Measurements from ENCODE around the gene MOV10L1.
"Not testable (repeated sequence)": the region's sequence is repeated elsewhere in the genome, so short reads cannot be mapped to it uniquely, and the experiment has no call there.

Gene MOV10L1

DNA sequence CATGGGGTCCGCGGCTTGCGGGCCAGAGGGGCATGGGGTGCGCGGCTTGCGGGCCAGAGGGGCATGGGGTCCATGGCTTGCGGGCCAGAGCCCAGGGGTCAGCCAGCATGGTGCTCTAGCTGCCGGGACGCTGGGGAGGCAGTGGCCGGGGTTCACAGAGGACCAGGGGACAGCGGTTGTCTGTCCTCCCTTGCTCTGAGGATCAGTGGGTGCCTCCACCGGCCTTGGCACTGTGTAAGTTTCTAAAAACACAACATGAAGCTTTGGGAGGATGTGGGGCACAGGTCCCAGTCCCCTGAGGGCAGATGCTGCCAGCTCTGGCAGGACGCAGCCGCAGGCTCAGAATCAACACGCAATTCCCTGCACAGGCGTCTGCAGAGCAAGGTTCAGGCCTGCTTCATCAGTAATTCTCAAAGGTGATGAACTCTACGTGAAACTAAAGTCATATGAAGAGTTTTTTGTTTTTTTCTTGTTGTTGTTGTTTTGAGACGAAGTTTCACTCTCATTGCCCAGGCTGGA, 7.5 kb upstream of the MOV10L1 start:
- H3K4me1 ChIP-seq (ENCODE audit: control insufficient read depth, insufficient read depth, low read length): no peaks in the 10 kb centered on the region
- no peak overlapping the region for H3K4me3 ChIP-seq (ENCODE audit: low read length in 2 of 2)
- H3K27ac ChIP-seq (ENCODE audit: low read length): no peak overlapping the region
- H3K9me3 ChIP-seq (ENCODE audit: control insufficient read depth in 2 of 2, low read length in 2 of 2): no peaks in the 10 kb centered on the region
- H3K27me3 ChIP-seq (ENCODE audit: control insufficient read depth in 1 of 2, insufficient read depth in 2 of 2, low read length in 2 of 2): peaks cover 11 to 22% of the 10 kb centered on the region in 2 donors
- no peak overlapping the region for H3K9ac ChIP-seq (ENCODE audit: low read length in 2 of 2)
- H3K36me3 ChIP-seq (ENCODE audit: control insufficient read depth in 2 of 2, insufficient read depth in 2 of 2, low read length in 2 of 2): no peaks in the 10 kb centered on the region

- H3K4me1 ChIP-seq (ENCODE audit: control insufficient read depth, insufficient read depth, low read length): no peaks in the 10 kb centered on the region
- no peaks in the 10 kb centered on the region for H3K36me3 ChIP-seq (ENCODE audit: control insufficient read depth in 2 of 2, insufficient read depth in 2 of 2, low read length in 2 of 2)
- H3K9ac ChIP-seq (ENCODE audit: low read length in 2 of 2): no peak overlapping the region
- H3K27ac ChIP-seq (ENCODE audit: low read length): no peak overlapping the region
- peaks cover 18 to 30% of the 10 kb centered on the region in 2 donors for H3K27me3 ChIP-seq (ENCODE audit: control insufficient read depth in 1 of 2, insufficient read depth in 2 of 2, low read length in 2 of 2)
- no peak overlapping the region for H3K4me3 ChIP-seq (ENCODE audit: low read length in 2 of 2)
- H3K9me3 ChIP-seq (ENCODE audit: control insufficient read depth in 2 of 2, low read length in 2 of 2): no peaks in the 10 kb centered on the region
Measured at GRCh38 chr22:50082961-50083461, 6.8 kb upstream of the MOV10L1 start.

GRCh38 chr22:50083462-50084079, 6.2 kb upstream of the MOV10L1 start:
- Histone ChIP-seq H3K9ac (ENCODE audit: low read length in 2 of 2) (no peak overlapping the region), H3K36me3 (ENCODE audit: control insufficient read depth in 2 of 2, insufficient read depth in 2 of 2, low read length in 2 of 2) (no peaks in the 10 kb centered on the region), H3K4me3 (ENCODE audit: low read length in 2 of 2) (no peak overlapping the region), H3K9me3 (ENCODE audit: control insufficient read depth in 2 of 2, low read length in 2 of 2) (no peaks in the 10 kb centered on the region), H3K27me3 (ENCODE audit: control insufficient read depth in 1 of 2, insufficient read depth in 2 of 2, low read length in 2 of 2) (peaks cover 18 to 31% of the 10 kb centered on the region in 2 donors), H3K4me1 (ENCODE audit: control insufficient read depth, insufficient read depth, low read length) (no peaks in the 10 kb centered on the region), H3K27ac (ENCODE audit: low read length) (no peak overlapping the region)

- Histone ChIP-seq H3K4me1 (ENCODE audit: control insufficient read depth, insufficient read depth, low read length) (no peaks in the 10 kb centered on the region), H3K9me3 (ENCODE audit: control insufficient read depth in 2 of 2, low read length in 2 of 2) (no peaks in the 10 kb centered on the region), H3K36me3 (ENCODE audit: control insufficient read depth in 2 of 2, insufficient read depth in 2 of 2, low read length in 2 of 2) (no peaks in the 10 kb centered on the region), H3K4me3 (ENCODE audit: low read length in 2 of 2) (no peak overlapping the region), H3K27me3 (ENCODE audit: control insufficient read depth in 1 of 2, insufficient read depth in 2 of 2, low read length in 2 of 2) (peaks cover 18 to 32% of the 10 kb centered on the region in 2 donors), H3K9ac (ENCODE audit: low read length in 2 of 2) (no peak overlapping the region), H3K27ac (ENCODE audit: low read length) (no peak overlapping the region)
Measured at GRCh38 chr22:50084080-50084477, 5.7 kb upstream of the MOV10L1 start.

DNA sequence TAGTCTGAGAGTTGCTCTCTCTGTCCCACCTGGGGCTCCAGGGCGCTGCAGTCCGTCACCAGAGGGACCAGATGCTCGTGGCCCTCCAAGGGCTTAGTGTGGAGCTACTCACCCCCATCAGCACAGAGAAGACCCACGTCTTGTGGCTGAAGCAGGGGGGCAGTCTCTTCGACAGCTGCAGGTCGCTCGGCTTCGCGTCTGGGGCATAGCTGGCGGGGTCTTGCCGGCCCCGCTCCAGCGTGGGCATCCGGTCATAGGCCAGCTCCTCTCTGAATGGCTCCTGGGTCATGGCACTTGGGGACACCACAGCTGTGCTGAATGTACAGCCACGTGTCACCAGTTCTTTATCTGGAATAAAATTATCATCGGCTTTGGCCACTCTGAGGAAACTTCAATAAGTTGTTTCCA, 5.2 kb upstream of the MOV10L1 start:
- H3K36me3 ChIP-seq (ENCODE audit: control insufficient read depth in 2 of 2, insufficient read depth in 2 of 2, low read length in 2 of 2): no peaks in the 10 kb centered on the region
- H3K9me3 ChIP-seq (ENCODE audit: control insufficient read depth in 2 of 2, low read length in 2 of 2): peaks cover 0 to 3% of the 10 kb centered on the region in 2 donors
- no peak overlapping the region for H3K9ac ChIP-seq (ENCODE audit: low read length in 2 of 2)
- no peak overlapping the region for H3K27ac ChIP-seq (ENCODE audit: low read length)
- H3K27me3 ChIP-seq (ENCODE audit: control insufficient read depth in 1 of 2, insufficient read depth in 2 of 2, low read length in 2 of 2): peaks cover 19 to 38% of the 10 kb centered on the region in 2 donors
- no peak overlapping the region for H3K4me3 ChIP-seq (ENCODE audit: low read length in 2 of 2)
- no peaks in the 10 kb centered on the region for H3K4me1 ChIP-seq (ENCODE audit: control insufficient read depth, insufficient read depth, low read length)

- Histone ChIP-seq H3K9ac (ENCODE audit: low read length in 2 of 2) (no peak within 1 kb of the TSS), H3K27ac (ENCODE audit: low read length) (no peak within 1 kb of the TSS)
Measured at GRCh38 chr22:50085211-50085972, 4.4 kb upstream of the MOV10L1 start, which contains the start of gene MLC1. MLC1 (minus strand) TSS chr22:50085426; CDS start chr22:50084902, 524 bp downstream.

GRCh38 chr22:50086526-50086925, 3.3 kb upstream of the MOV10L1 start:
- H3K9me3 ChIP-seq (ENCODE audit: control insufficient read depth in 2 of 2, low read length in 2 of 2): peaks cover 0 to 3% of the 10 kb centered on the region in 2 donors
- H3K27me3 ChIP-seq (ENCODE audit: control insufficient read depth in 1 of 2, insufficient read depth in 2 of 2, low read length in 2 of 2): peaks cover 22 to 42% of the 10 kb centered on the region in 2 donors
- H3K9ac ChIP-seq (ENCODE audit: low read length in 2 of 2): no peak overlapping the region
- no peak overlapping the region for H3K4me3 ChIP-seq (ENCODE audit: low read length in 2 of 2)
- no peaks in the 10 kb centered on the region for H3K4me1 ChIP-seq (ENCODE audit: control insufficient read depth, insufficient read depth, low read length)
- no peak overlapping the region for H3K27ac ChIP-seq (ENCODE audit: low read length)
- H3K36me3 ChIP-seq (ENCODE audit: control insufficient read depth in 2 of 2, insufficient read depth in 2 of 2, low read length in 2 of 2): no peaks in the 10 kb centered on the region

More at GRCh38 chr22:50085211-50085972, 4.4 kb upstream of the MOV10L1 start, which contains the start of gene MLC1:
- H3K36me3 ChIP-seq (ENCODE audit: control insufficient read depth in 2 of 2, insufficient read depth in 2 of 2, low read length in 2 of 2): no peaks in the 10 kb centered on the region
- no peaks in the 10 kb centered on the region for H3K4me1 ChIP-seq (ENCODE audit: control insufficient read depth, insufficient read depth, low read length)
- no peak within 1 kb of the TSS for H3K4me3 ChIP-seq (ENCODE audit: low read length in 2 of 2)
- peaks cover 19 to 42% of the 10 kb centered on the region in 2 donors for H3K27me3 ChIP-seq (ENCODE audit: control insufficient read depth in 1 of 2, insufficient read depth in 2 of 2, low read length in 2 of 2)
- peaks cover 0 to 3% of the 10 kb centered on the region in 2 donors for H3K9me3 ChIP-seq (ENCODE audit: control insufficient read depth in 2 of 2, low read length in 2 of 2)

DNA sequence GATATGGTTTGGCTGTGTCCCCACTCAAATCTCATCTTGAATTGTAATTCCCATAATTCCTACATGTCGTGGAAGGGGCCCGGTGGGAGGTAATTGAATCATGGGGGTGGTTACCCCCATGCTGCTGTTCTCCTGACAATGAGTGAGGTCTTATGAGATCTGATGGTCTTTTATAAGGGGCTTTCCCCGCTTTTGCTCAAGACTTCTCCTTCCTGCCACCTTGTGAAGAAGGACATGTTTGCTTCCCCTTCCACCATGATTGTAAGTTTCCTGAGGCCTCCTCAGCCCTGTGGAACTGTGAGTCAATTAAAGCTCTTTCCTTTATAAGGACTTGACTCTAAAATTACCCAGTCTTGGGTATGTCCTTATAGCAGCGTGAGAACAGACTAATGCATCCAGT, 2.8 kb upstream of the MOV10L1 start:
- peaks cover 24 to 42% of the 10 kb centered on the region in 2 donors for H3K27me3 ChIP-seq (ENCODE audit: control insufficient read depth in 1 of 2, insufficient read depth in 2 of 2, low read length in 2 of 2)
- not testable (repeated sequence) for H3K9ac ChIP-seq (ENCODE audit: low read length in 2 of 2); H3K4me1 ChIP-seq (ENCODE audit: control insufficient read depth, insufficient read depth, low read length); H3K9me3 ChIP-seq (ENCODE audit: control insufficient read depth in 2 of 2, low read length in 2 of 2); H3K36me3 ChIP-seq (ENCODE audit: control insufficient read depth in 2 of 2, insufficient read depth in 2 of 2, low read length in 2 of 2); H3K27ac ChIP-seq (ENCODE audit: low read length); H3K4me3 ChIP-seq (ENCODE audit: low read length in 2 of 2)

- Histone ChIP-seq H3K27me3 (ENCODE audit: control insufficient read depth in 1 of 2, insufficient read depth in 2 of 2, low read length in 2 of 2) (peaks cover 24 to 42% of the 10 kb centered on the region in 2 donors), H3K36me3 (ENCODE audit: control insufficient read depth in 2 of 2, insufficient read depth in 2 of 2, low read length in 2 of 2) (no peaks in the 10 kb centered on the region), H3K9ac (ENCODE audit: low read length in 2 of 2) (no peak overlapping the region), H3K9me3 (ENCODE audit: control insufficient read depth in 2 of 2, low read length in 2 of 2) (peaks cover 0 to 3% of the 10 kb centered on the region in 2 donors), H3K4me3 (ENCODE audit: low read length in 2 of 2) (no peak overlapping the region), H3K4me1 (ENCODE audit: control insufficient read depth, insufficient read depth, low read length) (no peaks in the 10 kb centered on the region), H3K27ac (ENCODE audit: low read length) (no peak overlapping the region)
Measured at GRCh38 chr22:50087646-50088045, 2.2 kb upstream of the MOV10L1 start.

DNA sequence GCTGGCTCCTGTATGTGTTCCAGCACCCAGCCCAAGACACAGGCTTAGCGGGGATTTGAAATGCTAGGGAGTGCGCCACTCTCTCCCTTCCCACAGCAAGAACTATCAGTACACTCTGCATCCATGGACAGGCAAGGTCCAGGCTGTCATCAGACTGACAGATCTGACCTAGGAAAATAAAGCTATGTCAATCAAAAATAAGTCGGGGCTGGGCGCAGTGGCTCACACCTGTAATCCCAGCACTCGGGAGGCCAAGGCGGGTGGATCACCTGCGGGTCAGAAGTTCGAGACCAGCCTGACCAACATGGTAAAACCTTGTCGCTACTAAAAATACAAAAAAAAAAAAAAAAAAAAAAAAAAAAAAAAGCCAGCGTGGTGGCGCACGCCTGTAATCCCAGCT, 1.7 kb upstream of the MOV10L1 start:
- no peaks in the 10 kb centered on the region for H3K4me1 ChIP-seq (ENCODE audit: control insufficient read depth, insufficient read depth, low read length)
- peaks cover 0 to 3% of the 10 kb centered on the region in 2 donors for H3K9me3 ChIP-seq (ENCODE audit: control insufficient read depth in 2 of 2, low read length in 2 of 2)
- H3K9ac ChIP-seq (ENCODE audit: low read length in 2 of 2): no peak overlapping the region
- peaks cover 24 to 39% of the 10 kb centered on the region in 2 donors for H3K27me3 ChIP-seq (ENCODE audit: control insufficient read depth in 1 of 2, insufficient read depth in 2 of 2, low read length in 2 of 2)
- no peak overlapping the region for H3K27ac ChIP-seq (ENCODE audit: low read length)
- H3K36me3 ChIP-seq (ENCODE audit: control insufficient read depth in 2 of 2, insufficient read depth in 2 of 2, low read length in 2 of 2): no peaks in the 10 kb centered on the region
- H3K4me3 ChIP-seq (ENCODE audit: low read length in 2 of 2): no peak overlapping the region

All from stomach smooth muscle (tissue), 2 donors.